HepG2 (cell line): ENCODE results near the gene ARHGEF16. TPM values are rescaled to one million over a fixed set of nuclear protein-coding genes. Genes with fewer than 3 reads are reported as not detected.

Experiments used
- BHLHE40 ChIP-seq: IDR thresholded peaks from 2 replicates; pipeline ENCODE4 v1.6.1; 2011; ENCODE audit warnings: low read length, improper control_type of control experiment
- GLMP ChIP-seq: sonication (generic); formaldehyde crosslinking; IDR thresholded peaks from 2 replicates; pipeline ENCODE4 v1.9.0; 2021; ENCODE audit warnings: missing genetic modification reagents, mild to moderate bottlenecking, borderline replicate concordance
- GPN1 ChIP-seq: sonication (generic); formaldehyde crosslinking; IDR thresholded peaks from 2 replicates; pipeline ENCODE4 v1.5.1; 2020; ENCODE audit warnings: missing genetic modification reagents, borderline replicate concordance
- HNF4G ChIP-seq, 2 experiments: sonication (generic) in 1 of 2; formaldehyde crosslinking in 1 of 2; IDR thresholded peaks; 2 replicates each; pipeline versions ENCODE4 v1.4.0 to v1.6.1; 2011 to 2020; ENCODE audit warnings: borderline replicate concordance in 2 of 2, low read depth in 2 of 2, mild to moderate bottlenecking in 2 of 2, low read length in 1 of 2, missing genetic modification reagents in 1 of 2, moderate library complexity in 1 of 2
- IRX3 ChIP-seq: sonication (generic); formaldehyde crosslinking; IDR thresholded peaks from 2 replicates; pipeline ENCODE4 v1.8.1; 2023; ENCODE audit warnings: mild to moderate bottlenecking, low read depth, missing genetic modification reagents, borderline replicate concordance
- NCOA1 ChIP-seq: sonication (generic); formaldehyde crosslinking; IDR thresholded peaks from 2 replicates; pipeline ENCODE4 v1.9.0; 2021; ENCODE audit warnings: missing genetic modification reagents
- PAWR ChIP-seq: sonication (generic); formaldehyde crosslinking; IDR thresholded peaks from 2 replicates; pipeline ENCODE4 v1.4.0; 2020; ENCODE audit warnings: missing genetic modification reagents, mild to moderate bottlenecking, borderline replicate concordance
- PHF5A ChIP-seq: IDR thresholded peaks from one replicate; pipeline ENCODE4 v1.6.1; 2018; ENCODE audit warnings: low read depth, missing genetic modification reagents; ENCODE audit not compliant: unreplicated experiment
- REL ChIP-seq: sonication (generic); formaldehyde crosslinking; conservative IDR thresholded peaks from 2 replicates; pipeline ENCODE4 v1.8.0; 2022; ENCODE audit warnings: mild to moderate bottlenecking, missing genetic modification reagents, moderate library complexity
- SNAPC5 ChIP-seq: sonication (generic); formaldehyde crosslinking; IDR thresholded peaks from 2 replicates; pipeline ENCODE4 v1.8.1; 2023; ENCODE audit warnings: mild to moderate bottlenecking, missing genetic modification reagents, borderline replicate concordance
- U2AF1 ChIP-seq: fragments of 200-400 bp; formaldehyde crosslinking; optimal IDR thresholded peaks from 2 replicates; pipeline ENCODE3; 2017; ENCODE audit warnings: mild to moderate bottlenecking, low read depth, low read length
- ZBTB4 ChIP-seq: sonication (generic); formaldehyde crosslinking; IDR thresholded peaks from 2 replicates; pipeline ENCODE4 v1.4.0; 2020; ENCODE audit warnings: missing genetic modification reagents, mild to moderate bottlenecking, borderline replicate concordance
- ZIK1 ChIP-seq: sonication (generic); formaldehyde crosslinking; IDR thresholded peaks from 2 replicates; pipeline ENCODE4 v1.5.0; 2020; ENCODE audit warnings: mild to moderate bottlenecking, low read depth, missing genetic modification reagents, borderline replicate concordance
- ZMYM4 ChIP-seq: sonication (generic); formaldehyde crosslinking; IDR thresholded peaks from 2 replicates; pipeline ENCODE4 v1.8.1; 2023; ENCODE audit warnings: mild to moderate bottlenecking, missing genetic modification reagents
- ZNF713 ChIP-seq: sonication (generic); formaldehyde crosslinking; IDR thresholded peaks from 2 replicates; pipeline ENCODE4 v1.4.0; 2020; ENCODE audit warnings: mild to moderate bottlenecking, missing genetic modification reagents
- ZNF768 ChIP-seq: sonication (generic); formaldehyde crosslinking; IDR thresholded peaks from 2 replicates; pipeline ENCODE4 v1.4.0; 2020; ENCODE audit warnings: missing genetic modification reagents
- ZNF773 ChIP-seq: sonication (generic); formaldehyde crosslinking; IDR thresholded peaks from 2 replicates; pipeline ENCODE4 v1.4.0; 2020; ENCODE audit warnings: missing genetic modification reagents, borderline replicate concordance
- ZZZ3 ChIP-seq: sonication (generic); formaldehyde crosslinking; IDR thresholded peaks from 2 replicates; pipeline ENCODE4 v1.4.0; 2020; ENCODE audit warnings: missing genetic modification reagents, mild to moderate bottlenecking, borderline replicate concordance
- polyA plus RNA-seq, 8 experiments: library from polyadenylated mRNA; depleted of rRNA in 3 of 8; stranded (reverse) in 7 of 8; unstranded in 1 of 8; fragments of >200 nt; fragmentation: Illumina TruSeq in 4 of 8; extraction: Trizol in 4 of 8; gene quantifications; 2 replicates each; pipeline versions ENCODE4 v1.2.1 to v1.2.3, GENCODE V29; 2011 to 2016; ENCODE audit warnings: low read depth in 4 of 8, missing spikeins in 1 of 8, mixed read lengths in 1 of 8; ENCODE audit not compliant: insufficient read depth in 1 of 8
- total RNA-seq, 5 experiments: library from RNA; depleted of rRNA; stranded (reverse); fragments of >200 nt; fragmentation: Illumina TruSeq; extraction: Trizol; gene quantifications; 2 replicates each; pipeline ENCODE4 v1.2.3, GENCODE V29; 2016; ENCODE audit warnings: low read depth in 1 of 5
- TF ChIP-seq, protein P1 (sequence below): IDR thresholded peaks from 2 replicates; pipeline ENCODE4 v1.6.1; 2016; ENCODE audit warnings: low read depth, control low read depth
- TF ChIP-seq, protein P2 (sequence below): sonication (generic); formaldehyde crosslinking; IDR thresholded peaks from 2 replicates; pipeline ENCODE4 v1.4.0; 2020; ENCODE audit warnings: missing genetic modification reagents, borderline replicate concordance

ARHGEF16 gene
- total and polyA plus RNA-seq, 2 of the 13 experiments (the other 11 are each of a cell fraction or from before 2014, with no cell fraction given), result 20.3 to 39.9 TPM

DNA sequence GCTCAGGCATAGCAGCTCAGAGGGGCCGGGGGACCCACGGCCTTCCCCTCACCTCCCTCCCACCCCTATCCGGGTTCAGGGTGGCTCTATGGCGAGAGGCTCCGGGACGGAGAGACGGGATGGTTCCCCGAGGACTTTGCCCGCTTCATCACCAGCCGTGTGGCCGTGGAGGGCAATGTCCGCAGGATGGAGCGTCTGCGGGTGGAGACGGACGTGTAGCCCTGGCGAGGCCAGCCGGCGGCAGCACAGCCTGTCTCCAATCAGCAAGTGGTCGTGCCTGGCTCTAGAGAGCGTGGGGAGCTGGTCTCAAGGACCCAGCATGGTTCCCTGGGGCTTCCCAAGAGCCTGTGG, 25.9 kb downstream of the ARHGEF16 start (continued):
- TF ChIP-seq, protein P1, sequence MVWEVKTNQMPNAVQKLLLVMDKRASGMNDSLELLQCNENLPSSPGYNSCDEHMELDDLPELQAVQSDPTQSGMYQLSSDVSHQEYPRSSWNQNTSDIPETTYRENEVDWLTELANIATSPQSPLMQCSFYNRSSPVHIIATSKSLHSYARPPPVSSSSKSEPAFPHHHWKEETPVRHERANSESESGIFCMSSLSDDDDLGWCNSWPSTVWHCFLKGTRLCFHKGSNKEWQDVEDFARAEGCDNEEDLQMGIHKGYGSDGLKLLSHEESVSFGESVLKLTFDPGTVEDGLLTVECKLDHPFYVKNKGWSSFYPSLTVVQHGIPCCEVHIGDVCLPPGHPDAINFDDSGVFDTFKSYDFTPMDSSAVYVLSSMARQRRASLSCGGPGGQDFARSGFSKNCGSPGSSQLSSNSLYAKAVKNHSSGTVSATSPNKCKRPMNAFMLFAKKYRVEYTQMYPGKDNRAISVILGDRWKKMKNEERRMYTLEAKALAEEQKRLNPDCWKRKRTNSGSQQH (CRISPR knock-in tag), result no peak
- TF ChIP-seq GLMP (no peak), IRX3 (CRISPR knock-in tag) (no peak), U2AF1 (no peak), NCOA1 (CRISPR knock-in tag) (no peak), ZMYM4 (no peak), GPN1 (no peak), REL (CRISPR knock-in tag) (no peak), ZNF773 (CRISPR knock-in tag) (no peak), ZBTB4 (peak; percentile 71; the same call in 1 of the 2 replicates), HNF4G (IDR thresholded peaks at IDR 0.05; ENCODE audit: borderline replicate concordance, low read depth, low read length) (peak; percentile 72), HNF4G (CRISPR knock-in tag; IDR thresholded peaks at IDR 0.05; ENCODE audit: borderline replicate concordance, low read depth) (peak; percentile 80), BHLHE40 (no peak), SNAPC5 (CRISPR knock-in tag) (no peak), ZNF768 (no peak), PAWR (CRISPR knock-in tag) (no peak), ZZZ3 (CRISPR knock-in tag) (no peak), PHF5A (no peak), ZNF713 (CRISPR knock-in tag) (no peak), ZIK1 (no peak)
- TF ChIP-seq, protein P2, sequence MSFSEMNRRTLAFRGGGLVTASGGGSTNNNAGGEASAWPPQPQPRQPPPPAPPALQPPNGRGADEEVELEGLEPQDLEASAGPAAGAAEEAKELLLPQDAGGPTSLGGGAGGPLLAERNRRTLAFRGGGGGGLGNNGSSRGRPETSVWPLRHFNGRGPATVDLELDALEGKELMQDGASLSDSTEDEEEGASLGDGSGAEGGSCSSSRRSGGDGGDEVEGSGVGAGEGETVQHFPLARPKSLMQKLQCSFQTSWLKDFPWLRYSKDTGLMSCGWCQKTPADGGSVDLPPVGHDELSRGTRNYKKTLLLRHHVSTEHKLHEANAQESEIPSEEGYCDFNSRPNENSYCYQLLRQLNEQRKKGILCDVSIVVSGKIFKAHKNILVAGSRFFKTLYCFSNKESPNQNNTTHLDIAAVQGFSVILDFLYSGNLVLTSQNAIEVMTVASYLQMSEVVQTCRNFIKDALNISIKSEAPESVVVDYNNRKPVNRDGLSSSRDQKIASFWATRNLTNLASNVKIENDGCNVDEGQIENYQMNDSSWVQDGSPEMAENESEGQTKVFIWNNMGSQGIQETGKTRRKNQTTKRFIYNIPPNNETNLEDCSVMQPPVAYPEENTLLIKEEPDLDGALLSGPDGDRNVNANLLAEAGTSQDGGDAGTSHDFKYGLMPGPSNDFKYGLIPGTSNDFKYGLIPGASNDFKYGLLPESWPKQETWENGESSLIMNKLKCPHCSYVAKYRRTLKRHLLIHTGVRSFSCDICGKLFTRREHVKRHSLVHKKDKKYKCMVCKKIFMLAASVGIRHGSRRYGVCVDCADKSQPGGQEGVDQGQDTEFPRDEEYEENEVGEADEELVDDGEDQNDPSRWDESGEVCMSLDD (CRISPR knock-in tag), result no peak
